ENCODE results near the gene TRPM2. TPM values are rescaled to one million over a fixed set of nuclear protein-coding genes. Genes with fewer than 3 reads are reported as not detected.
A peak's percentile ranks its signal among the peaks of the same experiment; 100 is the strongest.

Gene TRPM2
- total and polyA plus RNA-seq, 8 donors = 1.3 to 10.3 (median 2.4) TPM

DNA sequence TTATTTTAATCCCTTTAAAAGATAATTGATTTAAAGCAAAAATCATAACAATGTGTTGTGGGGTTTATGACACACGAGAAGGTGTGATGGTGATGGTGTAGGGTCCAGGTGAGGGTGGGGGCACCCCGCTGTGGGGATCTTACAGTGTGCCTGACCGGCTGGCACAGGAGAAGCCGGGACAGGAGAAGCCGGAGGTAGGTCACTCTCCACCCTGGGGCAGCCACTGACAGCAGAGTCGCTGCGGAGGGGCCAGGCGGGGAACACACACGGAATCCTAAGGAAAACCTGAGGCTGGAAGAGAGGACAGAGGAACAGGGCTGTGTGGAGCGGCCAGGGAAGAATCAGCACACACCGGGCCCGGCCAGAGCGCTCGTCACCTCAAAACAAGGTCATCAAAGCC is 97.6 kb downstream of the TRPM2 start:
- no peak overlapping the region for H3K4me3 ChIP-seq
- 73 to 87% (median 83%) methylated on average over 14 of the region's 14 CpGs for WGBS, 5 donors
- TF ChIP-seq, protein P1, sequence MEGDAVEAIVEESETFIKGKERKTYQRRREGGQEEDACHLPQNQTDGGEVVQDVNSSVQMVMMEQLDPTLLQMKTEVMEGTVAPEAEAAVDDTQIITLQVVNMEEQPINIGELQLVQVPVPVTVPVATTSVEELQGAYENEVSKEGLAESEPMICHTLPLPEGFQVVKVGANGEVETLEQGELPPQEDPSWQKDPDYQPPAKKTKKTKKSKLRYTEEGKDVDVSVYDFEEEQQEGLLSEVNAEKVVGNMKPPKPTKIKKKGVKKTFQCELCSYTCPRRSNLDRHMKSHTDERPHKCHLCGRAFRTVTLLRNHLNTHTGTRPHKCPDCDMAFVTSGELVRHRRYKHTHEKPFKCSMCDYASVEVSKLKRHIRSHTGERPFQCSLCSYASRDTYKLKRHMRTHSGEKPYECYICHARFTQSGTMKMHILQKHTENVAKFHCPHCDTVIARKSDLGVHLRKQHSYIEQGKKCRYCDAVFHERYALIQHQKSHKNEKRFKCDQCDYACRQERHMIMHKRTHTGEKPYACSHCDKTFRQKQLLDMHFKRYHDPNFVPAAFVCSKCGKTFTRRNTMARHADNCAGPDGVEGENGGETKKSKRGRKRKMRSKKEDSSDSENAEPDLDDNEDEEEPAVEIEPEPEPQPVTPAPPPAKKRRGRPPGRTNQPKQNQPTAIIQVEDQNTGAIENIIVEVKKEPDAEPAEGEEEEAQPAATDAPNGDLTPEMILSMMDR (IDR thresholded peaks at IDR 0.05) = no peak
- TF ChIP-seq EP300 (IDR thresholded peaks at IDR 0.05) (no peak), POLR2A (IDR thresholded peaks at IDR 0.05) (no peak), POLR2AphosphoS5 (IDR thresholded peaks at IDR 0.05) (no peak)
- DNase-seq = no peak
- H3K36me3 ChIP-seq = no peaks in the 10 kb centered on the region
- intact Hi-C loops (cut with DNase I; ENCODE audit: low total_unique reads) = no loop called here
- peaks cover 1 to 19% (median 8%) of the 10 kb centered on the region in 4 donors for H3K4me1 ChIP-seq
- peaks cover 0 to 22% (median 12%) of the 10 kb centered on the region in 3 donors for H3K27me3 ChIP-seq
- H3K27ac ChIP-seq = no peak overlapping the region
- H3K9me3 ChIP-seq = peaks cover 0 to 10% (median 8%) of the 10 kb centered on the region in 4 donors

DNA sequence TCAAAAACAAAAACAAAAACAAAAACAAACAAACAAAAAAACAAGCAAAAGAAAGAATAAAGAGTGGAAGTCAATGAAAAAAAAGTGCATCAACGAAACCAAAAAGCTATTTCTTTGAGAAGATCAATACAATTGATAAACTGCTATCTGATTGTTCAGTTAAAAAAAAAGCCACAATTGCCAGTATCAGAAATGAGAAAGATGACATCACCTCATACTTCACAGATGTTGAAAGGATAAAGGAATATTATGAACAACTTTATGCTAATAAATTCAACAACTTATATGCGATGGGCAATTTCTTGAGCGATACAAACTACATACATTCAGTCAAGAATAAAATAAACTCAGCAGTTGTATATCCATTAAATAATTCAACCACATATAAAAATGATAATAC is 99.7 kb downstream of the TRPM2 start:
- TF ChIP-seq POLR2A (IDR thresholded peaks at IDR 0.05) = no peak
- TF ChIP-seq EP300 (IDR thresholded peaks at IDR 0.05) = no peak
- TF ChIP-seq POLR2AphosphoS5 (IDR thresholded peaks at IDR 0.05) = no peak
- TF ChIP-seq, protein P1 (IDR thresholded peaks at IDR 0.05) = no peak
- Histone ChIP-seq H3K27me3 (peaks cover 0 to 22% (median 12%) of the 10 kb centered on the region in 3 donors), H3K36me3 (peaks cover 0 to 9% (median 3%) of the 10 kb centered on the region in 4 donors), H3K4me3 (no peak overlapping the region), H3K9me3 (peaks cover 0 to 10% (median 8%) of the 10 kb centered on the region in 4 donors), H3K27ac (no peak overlapping the region), H3K4me1 (peaks cover 6 to 35% (median 24%) of the 10 kb centered on the region in 4 donors)
- intact Hi-C loops (cut with DNase I; ENCODE audit: low total_unique reads) = no loop called here
- 92 to 94% (median 92%) methylated on average over 3 of the region's 3 CpGs for WGBS, 5 donors
- no peak for DNase-seq

DNA sequence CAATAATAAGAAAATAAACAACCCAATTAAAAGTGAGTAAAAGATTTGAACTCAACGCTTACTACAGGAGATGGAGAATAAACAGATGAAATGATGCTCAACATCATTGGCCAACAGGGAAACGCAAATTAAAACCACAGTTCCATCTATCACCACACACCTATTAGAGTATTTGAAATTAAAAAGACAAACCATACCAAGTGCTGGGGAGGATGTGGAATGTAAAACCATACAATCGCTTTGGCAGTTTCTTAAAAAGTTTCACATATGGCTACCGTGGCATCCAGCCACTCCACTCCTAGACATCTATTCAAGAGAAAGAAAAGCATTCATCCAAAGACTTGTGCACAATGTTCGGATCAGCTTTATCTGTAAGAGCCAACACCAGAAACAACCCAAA is 100.6 kb downstream of the TRPM2 start:
- Histone ChIP-seq H3K4me1 (peaks cover 6 to 35% (median 25%) of the 10 kb centered on the region in 4 donors), H3K9me3 (peaks cover 0 to 10% (median 8%) of the 10 kb centered on the region in 4 donors), H3K4me3 (no peak overlapping the region), H3K27me3 (peaks cover 0 to 14% (median 7%) of the 10 kb centered on the region in 3 donors), H3K36me3 (peaks cover 0 to 9% (median 3%) of the 10 kb centered on the region in 4 donors), H3K27ac (no peak overlapping the region)
- WGBS, 5 donors = 82 to 91% (median 87%) methylated on average over 5 of the region's 5 CpGs
- no peak for DNase-seq
- TF ChIP-seq POLR2A (IDR thresholded peaks at IDR 0.05) = no peak
- TF ChIP-seq EP300 (IDR thresholded peaks at IDR 0.05) = no peak
- TF ChIP-seq, protein P1 (IDR thresholded peaks at IDR 0.05) = no peak
- no peak for TF ChIP-seq POLR2AphosphoS5 (IDR thresholded peaks at IDR 0.05)
- intact Hi-C loops (cut with DNase I; ENCODE audit: low total_unique reads) = no loop called here

DNA sequence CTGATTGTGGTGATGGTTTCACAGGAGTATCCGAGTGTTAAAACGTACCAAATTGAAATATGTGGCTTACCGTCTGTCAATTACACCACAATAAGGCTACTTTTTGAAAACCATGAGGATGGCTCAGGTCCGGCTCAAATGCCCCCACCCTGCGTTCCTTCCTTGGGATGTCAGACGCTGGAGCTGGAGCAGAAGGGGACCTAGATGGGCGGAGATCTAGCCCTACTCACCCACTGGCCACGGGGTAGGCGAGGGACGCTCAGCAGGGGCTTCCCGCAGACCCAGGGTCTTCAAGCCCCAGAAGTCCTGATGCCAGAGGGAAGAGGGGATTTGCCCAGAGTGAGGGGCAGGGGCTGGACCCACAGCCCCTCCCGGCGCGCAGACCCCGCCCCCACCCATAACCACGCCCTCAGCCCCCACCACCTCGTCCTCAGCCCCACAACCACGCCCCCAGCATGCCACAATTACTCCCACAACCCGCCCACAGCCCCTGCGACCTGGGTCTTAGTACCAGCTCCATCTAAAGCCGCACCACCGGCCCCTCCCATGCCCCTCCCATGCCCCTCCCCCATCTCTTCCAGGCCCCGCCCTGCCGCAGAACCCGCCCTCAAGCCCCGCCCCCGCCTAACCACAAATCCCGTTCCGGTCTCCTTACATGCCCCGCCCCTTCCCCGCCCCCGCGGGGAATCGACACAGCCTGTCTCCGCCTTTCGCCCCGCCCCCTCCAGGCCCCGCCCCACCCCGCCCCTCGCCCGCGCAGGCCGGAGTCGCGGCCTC is 101.5 kb downstream of the TRPM2 start, which contains the start of gene LRRC3:
LRRC3 (plus strand) TSS at position 764 of the 777 bp plus-strand sequence. CDS start 1,135 bp downstream, outside the sequence.
- Histone ChIP-seq H3K36me3 (peaks cover 0 to 9% (median 3%) of the 10 kb centered on the region in 4 donors), H3K27ac (peak within 1 kb of the TSS in 4 of 5 donors; percentile 56 to 85 (median 73)), H3K4me1 (peaks cover 6 to 34% (median 25%) of the 10 kb centered on the region in 4 donors), H3K27me3 (peaks cover 0 to 8% (median 0%) of the 10 kb centered on the region in 3 donors), H3K9me3 (peaks cover 0 to 10% (median 8%) of the 10 kb centered on the region in 4 donors), H3K4me3 (peak within 1 kb of the TSS; percentile 72 to 91 (median 84))
- DNase-seq = peak; percentile 88 to 94
- 6 to 11% (median 10%) methylated on average over 25 to 45 of the region's 45 CpGs for WGBS, 5 donors
- no peak for TF ChIP-seq EP300 (IDR thresholded peaks at IDR 0.05)
- TF ChIP-seq, protein P1 (IDR thresholded peaks at IDR 0.05) = no peak
- TF ChIP-seq POLR2AphosphoS5 (IDR thresholded peaks at IDR 0.05) = no peak
- no peak for TF ChIP-seq POLR2A (IDR thresholded peaks at IDR 0.05)
- intact Hi-C loops (cut with DNase I; ENCODE audit: low total_unique reads) = no loop called here

Data from stomach (tissue), 9 donors.